HG03432 (cell line): ENCODE data around the gene THSD4.
"Not testable (repeated sequence)": the region's sequence is repeated elsewhere in the genome, so short reads cannot be mapped to it uniquely, and the experiment has no call there.

ENCODE experiments used
- ATAC-seq: cut with Tn5 transposase; IDR thresholded peaks from one replicate; pipeline ENCODE4 v1.9.1; 2021; ENCODE audit warnings: mild to moderate bottlenecking, moderate library complexity; ENCODE audit not compliant: unreplicated experiment

Gene THSD4

GRCh38 chr15:71366926-71367325 is 251.7 kb downstream of the THSD4 start:
- no peak for ATAC-seq

- ATAC-seq, result not testable (repeated sequence)
Measured at GRCh38 chr15:71367737-71368136, 252.5 kb downstream of the THSD4 start.

- ATAC-seq, result not testable (repeated sequence)
Measured at GRCh38 chr15:71372769-71373168, 257.5 kb downstream of the THSD4 start.

GRCh38 chr15:71373917-71374316 is 258.6 kb downstream of the THSD4 start:
- no peak for ATAC-seq

GRCh38 chr15:71374607-71375352 is 259.5 kb downstream of the THSD4 start:
- no peak for ATAC-seq

- no peak for ATAC-seq
Measured at GRCh38 chr15:71375934-71376333, 260.7 kb downstream of the THSD4 start.

- no peak for ATAC-seq
Measured at GRCh38 chr15:71379893-71380292, 264.6 kb downstream of the THSD4 start.

- no peak for ATAC-seq
Measured at GRCh38 chr15:71380345-71380744, 265.1 kb downstream of the THSD4 start.

- ATAC-seq, result no peak
Measured at GRCh38 chr15:71384501-71384900, 269.2 kb downstream of the THSD4 start.

- no peak for ATAC-seq
Measured at GRCh38 chr15:71385026-71385425, 269.8 kb downstream of the THSD4 start.

- no peak for ATAC-seq
Measured at GRCh38 chr15:71385457-71385856, 270.2 kb downstream of the THSD4 start.

- no peak for ATAC-seq
Measured at GRCh38 chr15:71386005-71386404, 270.7 kb downstream of the THSD4 start.

- no peak for ATAC-seq
Measured at GRCh38 chr15:71386448-71387236, 271.4 kb downstream of the THSD4 start.

- ATAC-seq, result no peak
Measured at GRCh38 chr15:71387810-71388209, 272.5 kb downstream of the THSD4 start.

GRCh38 chr15:71390096-71390495 is 274.8 kb downstream of the THSD4 start:
- no peak for ATAC-seq

- ATAC-seq, result no peak
Measured at GRCh38 chr15:71391421-71392088, 276.3 kb downstream of the THSD4 start.

GRCh38 chr15:71392861-71393283 is 277.6 kb downstream of the THSD4 start:
- ATAC-seq, result no peak

- ATAC-seq, result no peak
Measured at GRCh38 chr15:71393383-71393782, 278.1 kb downstream of the THSD4 start.

- ATAC-seq, result no peak
Measured at GRCh38 chr15:71396536-71397125, 281.4 kb downstream of the THSD4 start.

GRCh38 chr15:71397377-71397776 is 282.1 kb downstream of the THSD4 start:
- no peak for ATAC-seq

- no peak for ATAC-seq
Measured at GRCh38 chr15:71400294-71400693, 285.0 kb downstream of the THSD4 start.
